DMS153 treated with DMSO at 0.1 percent for 48 hours (cell line): ENCODE data around the gene ZNF503.
"Not testable (repeated sequence)": the region's sequence is repeated elsewhere in the genome, so short reads cannot be mapped to it uniquely, and the experiment has no call there.

Experiments used
- DNase-seq: peaks from one replicate; lab custom pipeline; 2025; ENCODE audit not compliant: unreplicated experiment; lab: John Stamatoyannopoulos, UW

ZNF503 gene

DNA sequence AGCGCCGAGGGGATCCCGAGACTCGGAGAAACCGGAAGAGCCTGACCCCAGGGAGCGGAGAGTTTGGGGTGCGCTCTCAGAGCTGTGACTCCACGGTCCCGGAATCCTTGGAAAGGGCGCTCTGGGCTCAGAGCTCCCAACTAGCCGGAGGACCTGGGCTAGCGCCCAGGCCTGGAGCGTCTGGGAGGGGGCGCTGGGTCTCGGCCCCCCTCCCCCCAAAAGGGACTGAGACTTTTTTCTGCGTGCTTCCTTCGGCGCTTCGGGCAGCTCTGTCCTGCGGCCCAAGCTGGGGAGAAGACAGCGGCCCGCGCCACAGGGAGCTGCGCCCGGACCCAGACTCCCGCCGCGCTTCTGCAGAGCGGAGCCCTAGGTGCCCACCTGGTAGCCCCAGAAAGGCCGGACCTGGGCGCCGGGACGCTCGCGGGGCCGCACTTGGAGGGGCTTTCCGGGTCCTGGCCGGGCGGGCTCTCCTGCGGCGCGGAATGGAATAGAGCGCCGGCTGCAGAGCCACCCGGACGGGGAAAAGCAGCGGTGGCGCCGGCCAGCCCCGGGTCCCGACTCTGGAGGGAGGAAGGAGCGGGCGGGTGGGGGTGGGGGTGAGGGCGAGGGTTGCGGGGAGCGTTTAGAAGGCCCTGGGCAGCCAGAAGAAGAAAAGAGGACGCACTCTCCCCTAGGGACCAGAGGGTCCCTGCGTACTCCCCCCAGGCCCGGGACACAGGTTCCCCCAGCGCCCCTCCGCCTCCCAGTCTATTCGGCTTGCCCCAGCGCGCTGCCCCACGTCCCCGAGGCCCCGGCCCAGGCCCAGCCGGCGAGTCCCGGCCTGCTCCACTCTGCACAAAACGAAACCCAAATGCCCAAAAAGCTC is 4.7 kb downstream of the ZNF503 start:
- no peak for DNase-seq

DNA sequence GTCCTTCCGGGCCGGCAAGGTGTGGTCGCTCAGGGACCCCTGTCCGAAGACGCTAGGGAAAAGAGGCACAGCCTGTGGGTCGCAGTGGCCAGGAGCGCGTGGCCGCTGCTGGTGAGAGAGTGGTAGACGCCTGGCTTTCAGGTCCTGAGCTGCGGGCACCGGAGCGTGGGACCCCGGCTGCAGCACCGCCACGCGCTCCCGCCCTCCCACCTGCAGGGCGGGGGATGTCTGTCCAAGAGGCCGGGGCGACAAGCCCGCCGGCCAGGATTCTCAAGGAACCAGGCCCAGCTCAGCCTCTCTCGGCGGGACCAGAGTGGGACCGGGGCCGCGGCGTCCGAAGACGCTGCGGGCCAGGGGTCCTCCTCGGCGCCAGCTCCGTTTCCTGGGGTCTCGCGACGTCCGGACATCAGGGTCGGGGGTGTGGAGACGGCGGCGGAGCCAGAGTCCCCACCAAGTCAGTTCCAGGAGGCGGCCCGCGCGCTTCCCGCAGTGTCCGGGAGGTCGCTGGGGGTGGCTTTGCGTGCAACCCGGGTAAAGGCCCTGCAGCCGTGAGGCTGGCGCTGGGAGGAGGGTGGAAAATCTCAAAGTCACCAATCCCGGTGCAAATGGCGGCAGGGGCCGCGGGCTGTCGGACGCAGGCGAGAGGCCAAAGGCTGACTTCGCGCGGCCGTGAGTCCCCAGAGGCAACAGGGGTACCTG is 5.5 kb downstream of the ZNF503 start:
- DNase-seq, result no peak

DNA sequence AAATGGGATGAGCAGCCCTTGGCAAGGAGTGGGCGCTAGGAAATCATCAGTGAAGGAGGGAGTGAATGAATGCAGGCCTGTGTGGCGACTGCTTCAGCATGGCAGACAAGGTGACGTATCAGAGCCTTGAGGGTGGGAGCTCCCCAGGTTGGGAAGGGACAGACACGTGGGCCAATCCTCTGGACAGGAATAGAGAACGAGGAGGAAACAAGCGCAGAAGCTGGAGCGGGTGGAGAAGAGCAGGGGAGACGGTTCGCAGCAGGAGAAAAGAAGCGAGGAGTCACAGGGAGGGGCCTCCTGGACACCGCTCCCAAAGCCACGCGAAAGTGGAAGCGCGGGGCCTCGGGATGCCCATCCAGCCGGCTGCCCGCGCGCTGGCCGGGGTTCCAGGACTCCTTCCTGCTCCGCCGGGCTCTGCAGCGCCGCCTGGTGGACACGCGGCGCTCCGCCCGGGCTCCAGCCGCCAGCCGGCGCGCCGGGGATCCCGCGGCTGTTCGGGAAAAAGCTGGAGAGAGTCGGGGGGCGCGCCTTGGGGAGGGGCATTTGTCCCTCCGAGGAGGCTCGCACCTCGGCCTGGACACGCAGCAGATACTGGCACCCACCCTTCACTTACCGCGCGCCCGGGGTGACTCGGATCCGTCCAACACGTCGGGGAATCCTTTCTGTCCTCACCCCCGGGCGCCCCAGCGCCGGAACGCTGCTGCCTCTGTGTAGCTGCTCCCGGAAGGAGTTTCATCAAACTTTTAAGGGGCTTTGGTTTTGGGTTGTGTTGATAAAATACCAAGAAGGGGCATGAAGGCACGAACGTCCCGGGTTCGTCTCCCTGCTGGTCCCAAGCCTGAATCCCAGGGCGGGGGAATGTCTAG is 6.3 kb downstream of the ZNF503 start:
- no peak for DNase-seq

DNA sequence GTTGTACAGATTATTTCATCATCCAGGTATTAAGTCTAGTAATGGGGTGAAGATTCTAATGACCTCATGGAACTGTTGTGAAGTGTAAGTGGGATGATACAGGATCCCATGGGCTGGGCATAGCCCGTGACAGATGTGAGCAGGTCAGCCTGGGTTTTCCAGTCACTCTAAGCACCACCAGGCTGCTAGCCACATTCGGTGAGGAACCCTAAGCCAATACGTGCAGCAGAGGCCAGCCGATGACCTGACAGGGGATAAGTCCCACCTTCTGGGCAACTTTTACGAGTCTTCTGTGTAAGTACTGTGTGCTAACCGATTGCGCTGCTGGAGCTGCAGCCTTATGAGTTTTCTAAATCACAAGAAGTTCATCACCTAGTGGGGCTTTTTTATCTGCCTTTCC is 7.3 kb downstream of the ZNF503 start:
- DNase-seq, result no peak

DNA sequence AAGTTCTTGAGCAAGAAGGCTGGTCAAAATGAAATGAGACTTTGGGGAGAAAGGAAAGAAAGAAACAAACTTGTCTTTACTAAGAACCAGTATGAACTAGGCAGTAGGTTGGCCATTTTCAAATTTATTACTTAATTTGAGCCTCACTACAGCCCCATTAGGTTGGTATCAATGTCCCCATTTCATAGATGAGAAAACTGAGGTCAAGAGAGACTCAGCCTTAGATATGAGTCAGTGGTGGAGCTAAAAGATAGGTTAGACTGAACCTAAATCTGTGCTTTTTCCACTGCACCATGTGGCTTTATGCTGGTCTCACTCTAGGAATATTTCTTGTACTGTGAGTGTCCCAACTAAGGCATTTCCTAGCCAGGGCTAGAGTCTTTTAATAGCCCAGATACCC is 8.8 kb downstream of the ZNF503 start:
- no peak for DNase-seq

DNA sequence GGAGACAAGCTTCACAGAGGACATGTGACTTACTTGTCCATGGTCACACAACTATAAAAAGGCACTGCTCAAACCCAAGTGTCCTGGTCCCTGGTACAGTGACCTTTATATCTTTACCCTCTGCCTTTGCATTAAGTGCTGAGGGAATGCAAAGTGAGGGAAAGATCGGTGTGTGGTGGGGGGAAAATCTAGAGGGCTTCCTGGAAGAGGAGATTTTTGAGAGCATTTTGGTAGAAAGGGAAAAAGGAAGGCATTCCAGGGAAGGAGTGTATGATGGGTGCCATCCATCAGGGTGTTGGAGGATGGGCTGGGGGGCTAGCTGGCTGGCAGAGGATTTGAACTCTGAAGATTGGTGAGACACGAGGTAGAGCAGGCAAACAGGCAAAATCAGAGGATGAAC is 9.3 kb downstream of the ZNF503 start:
- DNase-seq, result no peak

DNA sequence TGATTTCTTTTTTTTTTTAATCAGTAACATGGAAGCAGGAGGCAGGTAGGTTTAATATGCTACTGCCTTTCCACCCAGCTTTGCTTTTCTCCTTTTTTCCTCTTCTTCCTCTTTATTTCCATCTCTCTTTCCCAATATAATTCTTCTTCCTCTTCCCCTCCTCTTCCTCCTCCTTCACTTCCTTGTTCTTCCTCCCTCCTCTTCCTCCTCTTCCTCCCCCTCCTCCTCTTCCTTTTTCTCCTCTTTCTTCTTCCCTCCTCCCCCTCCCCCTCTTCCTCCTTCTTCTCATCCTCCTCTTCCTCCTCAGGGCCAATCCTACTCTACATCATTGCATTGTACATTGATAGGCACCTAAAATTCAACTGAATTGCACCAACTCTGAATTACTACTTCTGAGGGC is 11.4 kb downstream of the ZNF503 start:
- no peak for DNase-seq

DNA sequence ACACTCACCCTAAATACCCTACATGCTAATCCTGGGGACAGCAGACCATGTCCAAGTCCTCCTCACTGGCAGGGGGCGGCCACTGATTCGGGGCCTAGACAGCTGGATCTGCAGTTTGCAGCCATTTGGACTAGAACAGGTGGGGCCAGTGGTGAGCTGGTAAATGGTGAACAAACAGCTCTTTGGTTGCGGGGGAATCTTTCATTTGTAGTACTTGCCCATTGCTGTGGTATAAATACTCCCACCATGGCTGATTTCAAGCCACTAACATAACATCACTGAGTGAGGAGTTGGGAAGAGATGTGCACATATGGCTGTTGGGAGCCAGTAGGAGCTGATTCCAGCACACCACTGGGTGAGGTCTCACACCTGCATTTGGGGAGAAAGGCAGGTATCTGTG is 13.5 kb downstream of the ZNF503 start:
- no peak for DNase-seq

DNA sequence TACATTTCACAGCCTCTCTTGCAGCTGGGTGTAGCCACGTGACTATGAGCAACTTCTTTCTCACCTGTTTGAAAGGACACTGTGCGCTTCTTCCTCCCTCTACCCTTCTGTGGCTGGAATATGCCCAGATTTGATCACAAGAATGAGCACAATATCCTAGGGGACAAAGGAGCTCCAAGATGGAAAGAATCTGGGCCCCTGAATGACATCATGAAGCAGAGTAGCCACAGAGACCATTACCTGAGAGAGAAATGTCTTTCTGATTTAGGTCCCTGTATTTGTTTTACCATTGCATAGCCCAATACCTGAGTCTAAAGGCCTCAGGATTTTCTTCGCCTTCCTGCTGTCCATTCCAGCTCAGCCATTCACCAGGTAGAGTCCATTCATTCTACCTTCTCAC is 15.4 kb downstream of the ZNF503 start:
- no peak for DNase-seq

DNA sequence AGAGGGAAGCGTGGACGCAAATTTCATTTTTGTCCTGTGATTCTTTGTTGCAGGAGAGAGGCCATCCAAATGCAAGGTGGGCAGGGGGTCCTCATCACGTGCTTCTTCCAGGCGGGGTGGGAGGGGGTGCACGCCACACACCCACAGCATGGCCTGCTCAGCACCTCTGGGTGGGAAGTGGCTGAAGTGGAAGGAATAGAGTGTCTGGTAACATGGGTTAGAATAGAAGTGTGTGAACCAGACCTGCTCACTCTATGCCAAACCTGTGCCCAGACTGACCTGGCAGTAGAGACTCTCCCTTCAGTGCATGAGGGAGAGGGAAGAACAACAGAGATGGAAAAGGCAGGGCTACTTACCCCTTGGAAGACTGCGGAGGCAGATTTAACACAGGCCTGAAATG is 21.7 kb downstream of the ZNF503 start:
- DNase-seq, result no peak

DNA sequence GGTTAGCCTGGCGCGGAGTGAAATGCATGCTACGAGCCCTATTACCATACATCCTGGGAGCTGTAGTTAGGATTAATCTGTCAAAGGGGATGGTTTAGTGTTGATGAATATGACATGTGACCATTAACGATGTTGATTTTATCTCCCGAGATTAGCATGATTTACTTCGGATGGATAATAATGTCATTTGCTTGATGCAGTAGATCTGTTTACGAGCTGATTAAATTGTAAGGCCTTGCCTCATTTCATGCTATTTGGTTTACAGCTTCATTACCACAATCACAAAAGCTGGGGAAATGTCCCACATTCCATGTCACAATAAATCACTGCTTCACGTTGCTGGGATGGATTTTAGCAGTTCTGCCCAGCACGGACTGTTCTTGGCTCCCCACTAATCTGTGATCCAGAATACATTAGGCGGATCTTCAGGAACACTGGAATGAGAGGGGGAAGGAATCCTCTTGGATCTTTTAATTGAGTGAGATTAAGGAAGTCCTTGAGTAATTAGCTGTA is 22.3 kb downstream of the ZNF503 start:
- DNase-seq, result no peak

DNA sequence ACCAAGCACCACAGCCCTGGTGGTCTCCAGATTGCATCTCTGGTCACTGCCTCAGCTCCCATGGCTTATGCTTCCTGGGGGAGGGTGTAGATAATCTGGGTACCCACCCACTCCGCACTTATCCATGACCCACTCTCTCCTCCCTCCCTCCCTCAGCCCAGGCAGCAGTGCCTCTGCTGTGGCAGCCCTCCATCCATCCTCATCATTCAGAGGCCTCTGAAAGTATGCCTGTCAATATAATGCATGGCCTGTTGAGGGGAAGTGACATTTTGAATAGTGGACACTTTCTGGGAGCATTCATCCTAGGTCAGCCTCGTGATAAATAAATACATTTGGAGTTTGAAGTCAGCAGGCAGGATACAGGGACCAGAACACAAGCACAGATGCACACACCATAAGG is 23.2 kb downstream of the ZNF503 start:
- DNase-seq, result no peak

DNA sequence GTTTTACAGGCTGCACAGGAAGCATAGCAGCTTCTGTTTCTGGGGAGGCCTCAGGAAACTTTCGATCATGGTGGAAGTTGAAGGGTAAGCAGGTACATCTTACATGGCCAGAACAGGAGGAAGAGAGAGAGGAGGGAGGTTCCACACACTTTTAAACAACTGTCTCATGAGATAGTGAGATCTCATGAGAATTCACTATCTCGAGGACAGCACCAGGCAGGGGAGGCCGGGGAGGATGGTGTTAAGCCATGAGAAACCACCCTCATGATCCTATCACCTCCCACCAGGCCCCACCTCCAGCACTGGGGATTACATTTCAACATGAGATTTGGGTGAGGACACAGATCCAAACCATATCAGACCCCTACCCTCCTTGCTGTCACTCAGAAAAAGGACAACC is 23.7 kb downstream of the ZNF503 start:
- no peak for DNase-seq

DNA sequence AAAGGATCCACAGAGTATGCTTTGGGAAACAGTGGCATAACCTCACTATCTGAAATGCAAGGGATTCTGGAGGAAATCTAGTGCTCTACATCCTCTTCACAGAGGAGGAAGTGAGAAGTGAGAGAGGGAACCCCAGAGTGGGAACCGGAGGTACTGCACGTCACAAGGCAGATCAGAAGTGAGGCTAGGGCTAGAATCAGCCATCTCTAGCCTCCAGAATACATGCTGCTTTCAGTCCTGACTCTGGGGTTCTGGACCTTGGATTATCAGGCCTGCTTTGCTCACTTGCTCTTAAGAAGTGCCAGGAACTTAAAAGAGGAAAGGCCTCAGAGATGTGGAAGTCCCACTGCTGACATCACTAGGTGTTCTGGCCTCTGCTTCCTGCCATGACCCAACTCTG is 25.7 kb downstream of the ZNF503 start:
- no peak for DNase-seq

DNA sequence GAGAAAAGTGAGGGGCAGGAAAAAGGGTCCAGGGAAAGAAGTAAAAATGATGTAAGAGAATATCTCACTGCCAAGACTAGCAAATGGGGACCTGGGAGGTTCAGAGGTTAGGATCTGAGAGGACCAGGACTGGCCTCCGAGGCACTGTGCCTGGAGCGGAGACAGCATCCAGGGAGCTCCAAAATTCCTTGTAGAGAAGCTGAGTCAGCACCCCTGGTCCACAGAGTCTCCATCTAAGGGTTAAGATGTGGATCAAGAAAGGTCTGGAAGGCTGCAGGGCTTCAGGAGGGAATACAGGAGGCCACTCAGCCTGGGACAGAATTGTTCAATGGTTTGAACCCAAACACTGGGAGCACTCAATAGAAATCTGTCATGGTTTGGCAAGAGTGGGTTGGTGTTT is 30.6 kb downstream of the ZNF503 start:
- DNase-seq, result no peak

DNA sequence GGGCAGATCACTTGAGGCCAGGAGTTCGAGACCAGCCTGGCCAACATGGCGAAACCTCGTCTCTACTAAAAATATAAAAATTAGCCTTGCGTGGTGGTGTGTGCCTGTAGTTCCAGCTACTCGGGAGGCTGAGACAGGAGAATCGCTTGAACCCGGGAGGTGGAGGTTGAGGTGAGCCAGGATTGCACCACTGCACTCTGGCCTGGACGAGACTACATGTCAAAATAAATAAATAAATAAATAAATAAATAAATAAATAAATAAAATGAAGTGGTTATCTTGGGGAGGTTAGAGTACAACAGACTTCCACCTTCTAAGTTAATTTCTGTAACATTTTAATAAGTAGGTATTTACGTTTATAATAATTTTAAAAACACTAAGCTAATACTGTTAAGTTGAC is 31.7 kb downstream of the ZNF503 start:
- DNase-seq, result not testable (repeated sequence)

DNA sequence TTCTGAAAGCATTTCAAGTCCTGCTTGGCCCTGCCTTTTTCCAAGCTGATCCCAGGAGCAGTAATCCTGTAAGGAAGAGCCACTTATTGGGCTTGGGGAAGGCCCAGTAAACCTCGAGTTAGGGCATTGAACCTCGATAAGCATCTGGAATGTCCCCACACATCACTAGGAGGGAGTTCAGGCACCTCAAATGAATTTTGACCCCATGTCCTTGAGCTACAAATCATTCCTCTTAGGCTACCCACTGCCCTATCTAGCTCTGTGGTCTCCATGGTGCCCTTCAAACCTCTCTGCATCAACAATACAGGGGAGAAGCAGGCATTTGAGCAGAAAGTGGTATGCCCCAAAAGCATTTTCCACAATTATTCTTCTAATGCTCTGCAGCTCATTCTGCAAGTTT is 33.7 kb downstream of the ZNF503 start:
- no peak for DNase-seq

DNA sequence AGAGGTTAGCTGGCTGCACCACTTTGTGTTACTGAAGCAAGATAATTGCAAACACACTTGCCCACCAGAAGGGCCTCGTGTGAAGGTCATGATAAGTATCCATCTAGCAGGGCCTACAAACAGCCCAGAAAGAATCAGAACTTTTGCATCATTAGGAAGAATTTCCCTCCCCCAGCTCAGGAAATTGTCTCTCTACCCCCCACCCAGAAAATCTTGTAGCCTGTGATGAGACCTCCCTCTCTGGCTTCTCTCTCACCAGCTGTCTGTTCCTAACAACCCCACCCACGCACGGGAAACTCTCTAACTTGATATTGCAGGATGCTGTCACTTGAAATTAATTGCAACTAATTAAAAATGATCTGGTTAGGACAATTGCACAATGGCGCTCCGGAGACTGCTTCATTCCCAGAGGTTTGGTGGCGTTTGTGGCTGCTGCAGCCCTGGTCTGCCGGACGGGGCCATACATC is 34.5 kb downstream of the ZNF503 start:
- DNase-seq, result no peak

DNA sequence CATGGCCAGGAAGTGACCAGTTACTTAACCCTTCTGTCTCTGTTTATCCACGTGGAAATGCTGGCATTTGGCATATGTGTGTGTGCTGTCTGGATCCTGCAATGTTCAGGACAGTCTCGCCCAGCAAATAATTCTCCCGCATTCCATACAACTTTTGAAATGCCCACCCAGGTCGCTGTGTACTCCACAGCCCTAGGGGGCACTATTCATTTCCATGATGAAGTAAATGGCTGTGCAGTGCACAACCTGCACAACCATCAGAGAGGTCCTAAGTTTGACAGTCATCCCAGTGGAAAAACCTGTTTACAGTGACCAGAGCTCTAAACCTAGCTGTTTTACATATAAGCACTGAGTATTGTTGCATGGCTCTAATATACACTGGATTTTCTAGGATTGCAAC is 38.1 kb downstream of the ZNF503 start:
- no peak for DNase-seq

DNA sequence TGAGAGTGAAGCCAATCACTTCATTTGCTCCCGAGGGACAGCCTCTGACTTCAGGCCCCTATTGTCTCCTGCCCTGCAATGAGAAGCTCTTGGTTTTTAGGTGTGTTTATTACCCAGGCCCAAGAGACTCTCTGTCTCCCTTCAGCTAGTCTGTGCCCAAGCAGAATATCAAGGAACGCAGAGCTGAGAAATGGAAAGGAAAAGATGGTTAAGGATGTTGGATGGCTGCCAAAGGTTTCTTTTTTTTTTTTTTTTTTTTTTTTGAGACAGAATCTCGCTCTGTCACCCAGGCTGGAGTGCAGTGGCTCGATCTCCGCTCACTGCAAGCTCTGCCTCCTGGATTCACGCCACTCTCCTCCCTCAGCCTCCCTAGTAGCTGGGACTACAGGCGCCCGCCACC is 41.7 kb downstream of the ZNF503 start:
- DNase-seq, result not testable (repeated sequence)

DNA sequence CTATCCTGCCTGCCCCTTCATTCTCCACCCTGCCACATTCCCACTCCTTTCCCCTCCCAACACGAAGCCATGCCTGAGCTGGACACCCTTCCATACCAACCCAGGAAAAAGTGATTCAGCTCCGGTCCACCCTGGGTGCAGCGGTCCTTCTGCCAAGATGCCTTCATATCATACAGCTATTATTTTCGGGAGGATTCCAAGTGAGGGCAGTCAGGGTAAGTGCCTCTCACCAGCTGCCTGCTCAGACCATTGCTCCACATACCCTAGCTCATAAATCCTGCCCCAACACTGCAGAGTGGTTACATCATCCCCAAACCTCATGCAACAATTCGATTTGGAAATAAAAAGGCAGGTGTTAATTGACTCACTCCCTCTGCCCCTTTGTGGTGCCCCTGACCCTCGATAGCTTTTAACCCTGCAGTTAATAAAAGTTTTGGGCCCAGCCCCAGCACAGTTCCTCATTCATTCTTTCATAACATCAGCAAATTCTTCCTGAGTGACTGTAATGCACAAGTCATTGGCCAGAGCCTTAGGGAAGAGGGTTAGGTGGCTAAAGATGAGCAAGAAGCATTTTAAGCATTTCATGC is 42.6 kb downstream of the ZNF503 start:
- DNase-seq, result no peak
